HG03432 (cell line): ENCODE measurements around the gene CNGA1.
"Not testable (repeated sequence)": the region's sequence is repeated elsewhere in the genome, so short reads cannot be mapped to it uniquely, and the experiment has no call there.

Experiments
- ATAC-seq: cut with Tn5 transposase; IDR thresholded peaks from one replicate; pipeline ENCODE4 v1.9.1; 2021; ENCODE audit warnings: mild to moderate bottlenecking, moderate library complexity; ENCODE audit not compliant: unreplicated experiment

CNGA1 gene

DNA sequence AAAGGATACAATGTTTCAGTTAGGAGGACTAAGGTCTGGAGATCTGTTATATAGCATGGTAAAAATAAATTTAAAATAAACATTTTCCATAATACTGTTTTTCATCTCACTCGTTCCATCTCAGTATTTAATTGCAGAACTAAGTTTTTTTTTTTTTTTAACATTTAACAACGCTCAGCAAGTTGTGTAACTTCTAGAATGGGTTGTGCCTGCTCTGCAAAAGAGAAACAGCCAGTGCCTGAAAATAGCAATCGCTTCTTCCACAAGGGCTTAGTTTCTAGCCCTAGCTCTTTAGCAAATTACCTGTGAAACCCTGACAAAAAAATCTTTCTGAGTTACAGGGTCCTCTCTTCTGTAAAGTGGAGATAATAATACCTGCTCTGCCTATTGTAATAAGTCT, 41.9 kb downstream of the CNGA1 start:
- no peak for ATAC-seq

DNA sequence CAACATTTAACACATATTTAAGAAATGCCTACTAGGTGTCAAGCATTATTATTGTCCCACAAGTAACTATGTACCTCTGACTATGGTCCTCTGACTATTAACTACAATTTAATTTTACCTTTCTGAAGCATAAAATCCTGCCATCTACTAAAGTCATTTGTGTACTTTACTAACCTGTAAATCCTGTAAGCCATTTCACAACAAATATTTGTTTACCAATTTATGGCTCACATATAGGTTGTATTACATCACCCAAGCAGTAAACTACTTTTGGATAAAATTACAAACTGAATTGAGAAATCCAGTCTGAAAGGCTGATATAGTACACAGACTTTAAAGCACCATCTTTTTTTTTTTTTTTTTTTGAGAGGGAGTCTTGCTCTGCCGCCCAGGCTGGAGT, 43.8 kb downstream of the CNGA1 start:
- ATAC-seq: no peak

DNA sequence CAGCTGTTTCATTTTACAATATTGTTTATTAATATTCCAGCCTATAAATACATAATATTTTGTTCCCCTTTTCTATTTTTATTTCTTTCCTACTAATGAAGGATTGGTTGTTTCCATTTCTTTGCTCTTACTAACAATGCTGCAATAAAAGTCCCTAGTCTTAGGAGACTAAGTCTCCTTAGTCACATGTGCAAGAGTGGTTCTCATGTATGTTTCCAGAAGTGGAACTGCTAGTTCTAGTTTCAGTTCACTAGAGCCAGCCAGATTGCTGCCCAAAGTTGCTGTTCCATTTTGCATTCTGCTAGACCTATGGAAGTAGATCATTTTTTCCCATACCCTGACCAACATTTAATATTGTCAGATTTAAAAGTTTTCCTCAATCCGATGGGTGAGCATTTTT, 44.3 kb downstream of the CNGA1 start:
- ATAC-seq: peak; percentile 93

DNA sequence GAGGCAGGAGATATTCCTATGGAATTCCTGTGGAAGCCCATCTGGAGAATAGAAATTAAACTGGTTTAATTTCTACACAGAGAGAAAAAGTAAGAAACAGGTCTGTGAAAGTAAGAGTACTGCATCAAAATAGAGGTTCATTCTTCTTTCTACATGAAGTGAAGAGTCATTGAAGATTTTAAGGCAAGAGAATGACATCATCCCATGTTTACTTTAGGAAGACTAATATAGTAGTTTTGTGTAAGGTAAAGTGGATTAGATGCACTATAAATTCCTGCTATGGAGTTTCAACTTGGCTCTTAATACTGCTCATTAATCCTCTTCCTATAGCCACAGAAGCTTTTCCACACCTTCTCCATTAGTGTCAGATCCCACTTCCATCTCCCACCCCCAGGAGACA, 47.6 kb downstream of the CNGA1 start:
- no peak for ATAC-seq

DNA sequence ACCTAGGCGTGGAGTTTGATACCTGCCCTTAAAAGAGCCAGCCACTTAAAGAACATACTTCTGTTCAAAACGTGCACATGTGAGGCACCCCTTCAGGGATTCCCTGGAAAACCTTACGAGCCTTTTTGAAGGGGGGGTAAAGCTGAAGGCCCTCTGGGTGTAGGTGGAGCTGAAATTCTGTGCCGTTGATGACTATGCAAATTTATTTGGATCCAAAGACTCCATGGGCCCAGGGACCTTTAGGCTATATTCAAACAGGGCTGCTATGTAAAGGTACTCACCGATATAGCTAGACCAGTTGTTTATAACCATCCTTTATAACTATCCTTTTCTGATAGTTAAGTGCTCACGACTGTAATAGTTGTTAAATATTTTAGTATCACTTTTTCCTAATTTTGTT, 61.8 kb downstream of the CNGA1 start:
- ATAC-seq: no peak

DNA sequence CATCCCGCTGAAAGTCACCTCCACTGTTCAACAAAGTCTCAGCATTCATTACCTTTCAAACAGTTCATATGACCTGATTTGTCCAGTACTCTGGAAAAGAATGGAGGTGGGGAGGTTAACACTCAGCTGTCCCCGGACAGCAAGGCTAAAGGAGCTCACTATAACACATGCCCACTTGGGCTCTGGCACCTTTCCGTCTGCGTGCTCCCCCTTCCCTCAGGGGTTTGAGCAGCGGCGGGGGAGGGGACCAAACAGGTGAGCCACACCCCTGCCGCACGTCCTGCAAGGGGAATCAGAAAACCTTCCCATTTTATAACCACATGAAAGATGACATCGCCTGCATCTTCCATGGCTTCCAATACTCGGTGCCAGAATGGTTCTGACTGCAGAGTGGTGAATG, 62.2 kb downstream of the CNGA1 start:
- ATAC-seq: no peak

DNA sequence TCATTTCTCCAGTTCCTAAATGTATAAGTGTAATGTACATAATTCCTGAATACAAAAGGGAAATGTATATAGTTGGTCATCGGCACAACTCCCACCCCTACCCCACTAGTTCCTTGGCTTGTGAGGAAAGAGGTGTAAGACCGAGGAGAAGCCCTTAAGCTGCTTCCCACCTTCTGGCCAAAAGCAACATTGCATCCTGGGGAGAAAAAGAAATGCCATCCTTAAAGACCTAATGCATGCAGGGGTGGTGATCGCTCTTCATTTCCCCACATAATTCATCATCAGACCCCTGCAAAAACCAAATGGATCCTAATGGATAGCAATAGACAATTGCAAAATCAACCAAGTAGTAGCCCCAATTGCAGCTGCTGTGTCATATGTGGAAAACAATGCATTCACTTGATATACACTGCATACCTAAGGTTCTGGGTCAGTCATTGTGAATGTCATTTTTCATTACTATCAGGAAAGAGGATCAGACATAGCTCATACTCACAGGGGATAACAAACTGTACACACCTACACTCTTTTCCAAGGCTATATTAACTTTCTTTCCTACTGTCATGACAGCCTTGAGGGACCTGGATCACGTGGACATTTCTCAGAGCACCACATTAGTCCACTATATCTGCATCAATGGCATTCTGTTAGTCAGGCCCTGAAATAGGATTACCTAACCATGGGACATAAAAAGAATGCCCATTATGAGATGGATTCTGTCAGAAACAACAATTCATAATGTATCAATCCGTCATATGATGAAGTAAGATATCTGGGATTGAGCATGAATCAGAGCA, 70.4 kb downstream of the CNGA1 start:
- no peak for ATAC-seq

DNA sequence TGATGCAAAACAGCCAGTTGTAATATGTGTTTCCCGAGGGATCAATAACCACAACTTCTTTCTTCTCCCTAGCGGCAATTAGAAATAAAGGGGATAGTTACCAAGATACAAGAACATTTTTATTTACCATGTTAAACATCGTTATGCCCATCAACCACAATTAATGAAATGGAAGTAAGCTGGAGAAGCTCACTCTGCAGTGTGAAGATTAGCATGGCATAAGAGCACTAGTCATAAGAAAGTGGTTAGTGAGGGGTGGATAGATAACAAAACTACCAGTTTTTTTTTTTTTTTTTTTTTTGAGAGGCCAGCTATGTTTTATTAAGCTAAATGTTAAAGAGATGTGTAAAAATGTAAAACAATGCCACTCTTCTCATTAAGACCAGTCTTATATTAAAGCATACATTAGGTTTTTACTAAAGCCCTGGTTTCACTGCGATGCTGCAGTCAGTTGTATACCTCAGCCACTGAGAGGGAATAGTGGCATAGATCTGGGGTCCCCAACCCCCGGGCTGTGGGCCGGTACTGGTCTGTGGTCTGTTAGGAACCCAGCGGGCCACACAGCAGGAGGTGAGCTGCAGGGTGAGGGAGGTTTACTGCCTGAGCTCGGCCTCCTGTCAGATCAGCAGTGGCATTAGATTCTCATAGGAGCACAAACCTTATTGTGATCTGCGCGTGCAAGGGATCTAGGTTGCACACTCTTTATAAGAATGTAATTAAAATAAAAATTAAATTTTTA, 74.2 kb downstream of the CNGA1 start:
- ATAC-seq: no peak

DNA sequence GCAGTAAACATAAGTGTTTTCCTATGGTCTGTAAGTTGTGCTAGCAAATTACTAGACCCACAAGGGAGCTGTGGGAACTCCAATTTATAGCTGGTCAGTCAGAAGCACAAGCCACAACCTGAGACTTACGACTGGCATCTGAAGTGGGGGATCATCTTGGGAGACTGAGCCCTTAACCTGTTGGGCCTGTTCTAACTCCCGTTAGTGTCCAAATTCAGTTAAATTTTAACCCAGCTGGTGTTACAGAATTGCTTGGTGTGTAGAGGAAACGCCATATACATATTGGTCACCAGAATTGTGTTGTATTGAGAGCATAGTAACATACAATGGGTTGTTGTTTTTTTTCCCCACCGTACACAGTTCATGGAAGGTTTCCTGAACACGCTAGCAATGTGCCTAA, 77.0 kb downstream of the CNGA1 start:
- no peak for ATAC-seq

DNA sequence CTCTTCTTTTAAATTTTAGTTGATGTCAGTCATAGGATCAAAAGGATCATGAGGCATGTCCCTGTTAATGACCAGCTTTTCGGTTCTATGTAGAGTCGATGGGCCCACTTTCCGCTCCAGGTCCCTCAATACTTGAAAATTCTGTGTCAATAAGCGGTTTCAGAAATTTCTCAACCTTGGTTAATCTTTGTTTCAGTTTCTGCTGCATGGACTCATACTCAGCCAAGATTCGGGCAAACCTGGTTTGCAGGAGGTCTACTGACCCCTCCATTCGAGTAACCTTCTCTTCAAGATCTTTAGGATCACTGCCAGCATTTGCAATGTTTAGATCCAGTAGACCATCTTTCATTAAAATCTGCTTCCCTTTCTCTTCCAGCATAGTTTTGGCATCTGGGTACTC, 80.1 kb downstream of the CNGA1 start:
- ATAC-seq: no peak

DNA sequence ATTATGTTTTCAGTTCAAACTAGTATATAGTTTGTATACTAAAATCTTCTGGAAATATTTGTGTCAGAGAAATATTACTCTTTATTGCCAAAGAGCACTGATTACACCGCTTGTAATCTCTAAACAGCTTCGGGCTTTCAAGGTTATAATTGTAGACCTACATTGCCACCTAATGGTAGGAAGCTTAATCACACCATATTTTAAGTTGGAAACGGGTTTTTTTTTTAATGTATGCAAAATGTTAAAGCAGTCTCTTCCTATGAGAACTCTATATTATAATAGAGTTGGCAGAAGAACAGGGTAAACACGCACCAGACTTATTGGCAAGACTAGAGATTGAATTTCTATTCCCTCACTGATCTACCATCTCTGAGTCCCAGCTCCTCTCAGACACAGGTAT, 82.6 kb downstream of the CNGA1 start:
- peak; percentile 61 for ATAC-seq

DNA sequence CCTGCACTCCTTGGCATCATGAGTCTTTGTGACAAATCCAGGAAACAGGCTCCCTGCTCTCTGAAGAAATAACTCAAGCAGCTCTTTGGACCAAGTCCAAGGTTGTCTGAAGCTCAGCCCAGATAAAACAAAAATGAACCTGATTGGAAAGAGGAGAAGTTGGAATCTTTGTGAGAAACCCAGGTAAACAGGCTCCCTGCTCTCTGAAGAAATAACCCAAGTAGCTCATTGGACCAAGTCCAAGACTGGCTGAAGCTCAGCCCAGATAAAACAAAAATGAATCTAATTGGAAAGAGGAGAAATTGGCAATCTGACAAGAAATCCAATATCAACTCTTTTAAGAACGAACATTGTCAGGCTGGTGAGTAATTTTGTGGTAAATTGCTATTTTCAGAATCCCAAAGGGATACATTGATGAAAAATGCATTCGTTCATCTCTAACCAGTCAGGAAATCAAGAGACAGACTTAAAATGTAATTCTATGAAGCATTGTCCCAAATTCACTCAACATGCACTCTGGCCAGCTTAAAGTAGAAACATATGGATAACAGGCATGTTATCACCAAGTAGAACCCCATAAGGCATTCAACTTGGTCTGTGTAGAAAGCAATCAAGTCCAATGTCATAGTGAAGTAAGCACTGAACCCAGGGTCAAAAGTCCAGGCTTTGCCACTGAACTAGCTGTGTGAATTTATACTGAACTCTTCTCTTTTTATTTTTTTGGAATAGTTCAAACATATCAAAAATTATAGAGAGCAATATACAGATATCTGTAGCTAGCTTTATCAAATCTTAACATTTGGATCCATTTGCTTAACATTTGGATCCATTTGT, 85.3 kb downstream of the CNGA1 start:
- ATAC-seq: no peak

DNA sequence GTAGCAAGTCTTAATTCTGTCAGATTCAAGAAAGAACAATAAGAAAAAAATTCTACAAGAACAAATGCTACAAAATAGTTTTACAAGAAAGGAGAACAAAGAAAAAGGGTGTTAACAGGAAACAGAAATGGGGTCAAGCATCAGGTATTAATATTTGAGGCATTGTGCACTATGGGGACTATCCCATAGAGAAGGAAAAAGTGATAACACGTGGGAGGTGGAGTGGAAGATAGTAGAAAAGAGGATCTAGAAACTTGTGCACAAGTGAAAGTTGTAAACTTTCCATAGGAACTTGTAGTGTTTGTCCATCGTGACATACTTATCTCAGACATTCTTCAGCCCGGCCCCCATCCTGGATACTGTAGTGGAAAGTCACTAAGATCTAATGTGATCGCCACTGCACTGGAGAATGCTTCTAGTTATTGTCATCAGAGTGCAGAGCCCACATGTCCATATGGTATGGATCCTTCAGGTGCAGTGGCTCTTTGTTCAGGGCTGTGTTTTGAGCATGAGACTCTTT, 86.7 kb downstream of the CNGA1 start:
- no peak for ATAC-seq

DNA sequence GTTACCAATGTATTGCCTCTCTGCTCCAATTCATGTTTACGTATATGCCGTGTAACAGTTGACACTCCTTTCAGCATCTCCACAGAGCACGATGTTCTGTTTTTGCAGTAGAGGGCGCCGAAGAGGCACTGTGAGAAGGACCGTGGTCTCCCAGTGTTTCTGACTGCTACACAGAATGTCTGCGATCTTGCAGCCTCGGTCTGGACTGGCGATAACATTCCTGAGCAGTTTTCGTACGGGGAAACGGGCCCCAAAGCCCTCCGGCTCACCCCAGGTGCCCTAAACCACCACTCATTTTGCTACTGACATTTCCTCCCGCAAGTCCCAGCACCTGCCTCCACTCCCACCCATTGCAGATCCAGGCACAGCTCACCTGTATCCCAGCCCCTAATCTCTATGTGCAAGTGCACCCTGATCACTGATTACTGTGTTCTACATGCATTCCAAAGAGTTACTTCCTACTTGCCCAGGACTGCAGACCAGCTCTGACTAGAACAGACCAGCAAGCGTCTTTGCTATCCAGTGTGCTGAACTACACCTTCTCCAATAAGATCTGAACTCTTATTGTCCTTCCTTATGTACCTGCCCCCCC, 89.7 kb downstream of the CNGA1 start:
- ATAC-seq: peak; percentile 98

DNA sequence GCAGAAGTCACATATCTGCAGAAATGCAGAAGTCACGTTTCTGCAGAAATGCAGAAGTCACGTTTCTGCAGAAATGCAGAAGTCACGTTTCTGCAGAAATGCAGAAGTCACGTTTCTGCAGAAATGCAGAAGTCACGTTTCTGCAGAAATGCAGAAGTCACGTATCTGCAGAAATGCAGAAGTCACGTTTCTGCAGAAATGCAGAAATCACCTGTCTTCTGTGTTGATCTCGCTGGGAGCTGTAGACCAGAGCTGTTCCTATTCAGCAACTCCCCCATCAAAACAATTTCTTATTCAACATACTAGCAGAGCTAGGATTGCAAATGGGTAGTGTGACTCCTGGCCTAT, 93.2 kb downstream of the CNGA1 start:
- ATAC-seq: not testable (repeated sequence)

DNA sequence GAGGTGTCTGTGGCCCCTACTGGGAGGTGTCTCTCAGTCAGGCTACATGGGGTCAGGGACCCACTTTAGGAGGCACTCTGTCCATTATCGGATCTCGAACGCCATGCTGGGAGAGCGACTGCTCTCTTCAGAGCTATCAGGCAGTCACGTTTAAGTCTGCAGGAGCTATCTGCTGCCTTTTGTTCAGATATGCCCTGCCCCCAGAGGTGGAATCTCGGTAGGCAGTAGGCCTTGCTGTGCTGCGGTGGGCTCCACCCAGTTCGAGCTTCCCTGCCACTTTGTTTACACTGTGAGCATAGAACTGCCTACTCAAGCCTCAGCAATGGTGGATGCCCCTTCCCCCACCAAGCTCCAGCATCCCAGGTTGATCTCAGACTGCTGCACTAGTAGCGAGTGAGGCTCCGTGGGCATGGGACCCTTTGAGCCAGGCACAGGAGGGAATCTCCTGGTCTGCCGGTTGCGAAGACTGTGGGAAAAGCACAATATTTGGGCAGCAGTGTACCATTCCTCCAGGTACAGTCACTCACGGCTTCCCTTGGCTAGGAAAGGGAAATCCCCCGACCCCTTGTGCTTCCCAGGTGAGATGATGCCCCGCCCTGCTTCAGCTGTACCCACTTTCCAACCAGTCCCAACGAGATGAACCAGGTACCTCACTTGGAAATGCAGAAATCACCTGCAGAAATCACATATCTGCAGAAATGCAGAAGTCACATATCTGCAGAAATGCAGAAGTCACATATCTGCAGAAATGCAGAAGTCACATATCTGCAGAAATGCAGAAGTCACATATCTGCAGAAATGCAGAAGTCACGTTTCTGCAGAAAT, 93.8 kb downstream of the CNGA1 start:
- not testable (repeated sequence) for ATAC-seq

DNA sequence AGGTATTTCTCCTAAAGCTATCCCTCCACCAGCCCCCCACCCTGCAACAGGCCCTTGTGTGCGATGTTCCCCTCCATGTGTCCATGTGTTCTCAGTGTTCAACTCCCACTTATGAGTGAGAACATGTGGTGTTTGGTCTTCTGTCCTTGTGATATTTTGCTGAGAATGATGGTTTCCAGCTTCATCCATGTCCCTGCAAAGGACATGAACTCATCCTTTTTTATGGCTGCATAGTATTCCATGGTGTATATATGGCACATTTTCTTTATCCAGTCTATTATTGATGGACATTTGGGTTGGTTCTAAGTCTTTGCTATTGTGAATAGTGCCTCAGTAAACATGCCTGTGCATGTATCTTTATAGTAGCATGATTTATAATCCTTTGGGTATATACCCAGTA, 99.3 kb downstream of the CNGA1 start:
- not testable (repeated sequence) for ATAC-seq

DNA sequence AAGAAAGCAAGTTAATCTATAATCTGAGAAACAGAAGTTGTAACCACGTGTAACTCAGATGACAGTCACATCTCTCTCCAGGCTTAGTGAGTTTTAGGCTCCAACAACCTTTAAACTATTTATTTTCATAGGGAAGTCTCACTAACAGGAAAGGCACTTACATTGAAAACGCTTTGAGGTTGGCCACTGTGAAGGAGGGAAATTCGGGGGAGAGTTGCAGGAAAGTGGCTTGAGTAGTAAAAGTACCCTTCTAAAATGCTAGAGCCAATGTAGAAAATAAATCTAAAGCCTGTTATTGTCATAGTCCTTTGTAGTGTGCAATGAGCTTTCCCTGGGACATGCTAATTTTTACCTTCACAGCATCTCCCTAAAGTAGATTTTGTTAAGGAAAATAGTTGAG, 101.1 kb downstream of the CNGA1 start:
- ATAC-seq: no peak

DNA sequence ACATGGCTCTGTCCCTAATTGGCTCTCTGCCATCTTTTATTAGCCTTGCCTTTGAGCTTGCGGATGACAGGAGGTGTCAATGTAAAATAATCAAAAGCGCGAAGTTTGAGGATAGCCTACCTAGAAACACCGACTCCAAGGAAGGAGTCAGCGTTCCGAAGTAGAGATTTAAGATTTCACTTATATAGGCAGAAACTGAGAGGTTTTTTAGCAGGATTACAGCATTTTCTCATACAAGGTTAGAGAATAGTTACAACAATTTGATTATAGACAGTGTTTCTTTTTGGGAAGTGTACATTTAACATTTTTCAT, 101.6 kb downstream of the CNGA1 start:
- peak; percentile 25 for ATAC-seq

DNA sequence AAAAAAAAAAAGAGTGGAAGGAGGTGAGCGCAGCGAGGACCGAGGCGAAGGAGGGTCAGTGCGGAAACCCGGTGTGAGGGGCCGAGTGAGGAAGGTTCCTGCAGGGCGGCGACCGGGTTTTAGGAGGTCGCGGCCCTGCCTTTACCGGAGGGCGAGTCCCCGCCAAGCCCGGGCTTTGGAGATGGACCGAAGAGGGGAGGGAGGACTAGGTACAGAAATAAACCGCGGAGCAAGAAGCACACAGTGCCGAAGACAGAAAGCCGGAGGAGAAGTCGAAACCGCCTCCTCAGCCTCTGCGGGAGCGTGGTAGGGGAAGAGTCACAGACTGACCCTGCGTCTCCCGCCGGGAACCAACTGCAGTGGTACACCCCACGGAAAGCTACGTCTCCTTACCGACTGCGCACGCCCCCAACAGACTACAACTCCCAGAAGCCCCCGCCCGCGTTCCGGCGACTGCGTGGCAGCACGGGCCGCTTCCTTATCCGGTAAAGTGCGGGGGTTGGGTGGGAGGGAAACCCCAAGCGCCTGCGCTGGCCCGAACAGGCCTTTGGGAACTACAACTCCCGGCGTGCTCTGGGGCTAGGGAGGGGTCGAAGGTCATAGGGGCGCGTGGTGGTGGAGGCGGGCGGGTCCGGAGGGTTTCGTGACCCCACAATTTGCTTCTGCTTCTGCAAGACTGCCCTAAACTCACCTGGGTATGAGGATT, 102.1 kb downstream of the CNGA1 start, which contains the start of gene NFXL1:
TSS of gene NFXL1 (minus strand) at position 364 of the 706 bp plus-strand sequence. CDS start 380 bp downstream, outside the sequence.
- ATAC-seq: peak; percentile 98
